Measurements from ENCODE around the gene NEK1. TPM values are rescaled to one million over a fixed set of nuclear protein-coding genes. Genes with fewer than 3 reads are reported as not detected.

Gene NEK1
- polyA plus RNA-seq, 1 donor (not counting 4 experiments of a cell fraction or from before 2014, with no cell fraction given): 7.8 TPM

- peaks cover 30% of the 10 kb centered on the region for H3K79me2 ChIP-seq (ENCODE audit: control insufficient read depth, insufficient read depth, low read length)
These were observed 45.2 kb upstream of the NEK1 start for GRCh38 chr4:169657470-169658107.

GRCh38 chr4:169655401-169655800 is 43.0 kb upstream of the NEK1 start:
- H4K20me1 ChIP-seq (ENCODE audit: control insufficient read depth, extremely low read depth, insufficient read depth, low read length): no peaks in the 10 kb centered on the region
- dilution Hi-C loops (cut with MboI; ENCODE audit: extremely low pct_ligation_motif_present, low sequenced_read_pairs): no loop called here
- no peak overlapping the region for H3K4me3 ChIP-seq (ENCODE audit: control insufficient read depth in 2 of 3, extremely low read depth in 1 of 3, insufficient read depth in 2 of 3, low read depth in 1 of 3, low read length in 3 of 3)
- H3K79me2 ChIP-seq (ENCODE audit: control insufficient read depth, insufficient read depth, low read length): peaks cover 23% of the 10 kb centered on the region
- H3K36me3 ChIP-seq (ENCODE audit: control insufficient read depth in 2 of 2, extremely low read depth in 1 of 2, insufficient read depth in 2 of 2, low read length in 2 of 2): no peaks in the 10 kb centered on the region
- no peak for DNase-seq (ENCODE audit: low read depth, low spot score)
- no peak overlapping the region for H2AFZ ChIP-seq (ENCODE audit: control insufficient read depth, low read length)
- H3K9ac ChIP-seq (ENCODE audit: control insufficient read depth, extremely low read depth, insufficient read depth, low read length): no peak overlapping the region
- H3K9me1 ChIP-seq (ENCODE audit: control insufficient read depth, extremely low read depth, insufficient read depth, low read length): no peaks in the 10 kb centered on the region
- H3K9me3 ChIP-seq (ENCODE audit: control insufficient read depth, low read depth, low read length): no peaks in the 10 kb centered on the region
- H3K4me2 ChIP-seq (ENCODE audit: control insufficient read depth, extremely low read depth, insufficient read depth, low read depth, low read length): no peak overlapping the region
- no peaks in the 10 kb centered on the region for H3K27me3 ChIP-seq (ENCODE audit: control insufficient read depth, extremely low read depth, insufficient read depth, low read length)
- H3K4me1 ChIP-seq (ENCODE audit: control insufficient read depth, extremely low read depth, insufficient read depth, low read length): peaks cover 10% of the 10 kb centered on the region
- FAIRE-seq: no peak
- no peak for TF ChIP-seq CTCF (optimal IDR thresholded peaks at IDR 0.05 in 1 of 3, IDR thresholded peaks at IDR 0.05 in 1 of 3, conservative IDR thresholded peaks at IDR 0.05 in 1 of 3; ENCODE audit: extremely low read depth in 1 of 3, insufficient read depth in 2 of 3, low read length in 3 of 3)
- no peak for TF ChIP-seq EZH2 (IDR thresholded peaks at IDR 0.05; ENCODE audit: low read length)
- H3K27ac ChIP-seq (ENCODE audit: control insufficient read depth, insufficient read depth, low read length): no peak overlapping the region

More at GRCh38 chr4:169657470-169658107, 45.2 kb upstream of the NEK1 start:
- no peak for DNase-seq (ENCODE audit: low read depth, low spot score)
- Histone ChIP-seq H3K9ac (ENCODE audit: control insufficient read depth, extremely low read depth, insufficient read depth, low read length) (no peak overlapping the region), H3K27ac (ENCODE audit: control insufficient read depth, insufficient read depth, low read length) (no peak overlapping the region), H3K9me1 (ENCODE audit: control insufficient read depth, extremely low read depth, insufficient read depth, low read length) (no peaks in the 10 kb centered on the region), H2AFZ (ENCODE audit: control insufficient read depth, low read length) (no peak overlapping the region), H3K36me3 (ENCODE audit: control insufficient read depth in 2 of 2, extremely low read depth in 1 of 2, insufficient read depth in 2 of 2, low read length in 2 of 2) (no peaks in the 10 kb centered on the region), H3K27me3 (ENCODE audit: control insufficient read depth, extremely low read depth, insufficient read depth, low read length) (no peaks in the 10 kb centered on the region), H3K9me3 (ENCODE audit: control insufficient read depth, low read depth, low read length) (no peaks in the 10 kb centered on the region), H4K20me1 (ENCODE audit: control insufficient read depth, extremely low read depth, insufficient read depth, low read length) (no peaks in the 10 kb centered on the region), H3K4me2 (ENCODE audit: control insufficient read depth, extremely low read depth, insufficient read depth, low read depth, low read length) (no peak overlapping the region), H3K4me1 (ENCODE audit: control insufficient read depth, extremely low read depth, insufficient read depth, low read length) (peaks cover 10% of the 10 kb centered on the region), H3K4me3 (ENCODE audit: control insufficient read depth in 2 of 3, extremely low read depth in 1 of 3, insufficient read depth in 2 of 3, low read depth in 1 of 3, low read length in 3 of 3) (no peak overlapping the region)
- TF ChIP-seq EZH2 (IDR thresholded peaks at IDR 0.05; ENCODE audit: low read length) (no peak), CTCF (optimal IDR thresholded peaks at IDR 0.05 in 1 of 3, IDR thresholded peaks at IDR 0.05 in 1 of 3, conservative IDR thresholded peaks at IDR 0.05 in 1 of 3; ENCODE audit: extremely low read depth in 1 of 3, insufficient read depth in 2 of 3, low read length in 3 of 3) (no peak)
- no peak for FAIRE-seq
- dilution Hi-C loops (cut with MboI; ENCODE audit: extremely low pct_ligation_motif_present, low sequenced_read_pairs): no loop called here

All from keratinocyte (primary cell).